H1 (cell line): ENCODE data around the gene HSF2. TPM values are rescaled to one million over a fixed set of nuclear protein-coding genes. Genes with fewer than 3 reads are reported as not detected.

Source experiments
- CTCF ChIA-PET: fragments of 300-600 bp; sonication (Branson Sonifier 250); formaldehyde crosslinking; loops from one replicate; lab custom pipeline; 2021; ENCODE audit not compliant: partially characterized antibody; lab: Charles Lee
- POLR2A ChIA-PET: fragments of 300-600 bp; sonication (Branson Sonifier 250); formaldehyde crosslinking; loops from one replicate; lab custom pipeline; 2021; ENCODE audit warnings: inconsistent platforms; ENCODE audit not compliant: partially characterized antibody; lab: Charles Lee
- DNase-seq, 2 experiments: peaks; one replicate each; pipeline versions ENCODE4 v3.0.0 to v3.0.0-alpha.2; 2010 to 2022; ENCODE audit warnings: low spot score in 2 of 2, low read depth in 1 of 2, mixed read lengths in 1 of 2
- FAIRE-seq: peaks from 2 replicates; lab custom pipeline; 2011; peaks lifted over from hg19 to GRCh38; lab: Jason Lieb, UNC
- H2AFZ ChIP-seq: 2 replicates; pipeline ENCODE4 v1.8.1; 2012; ENCODE audit warnings: low read length, inconsistent platforms
- H2AK5ac ChIP-seq: 2 replicates; pipeline ENCODE4 v1.6.1; 2013; ENCODE audit warnings: low read depth, low read length
- H2BK120ac ChIP-seq: replicated peaks from 2 replicates; pipeline ENCODE3; 2013; ENCODE audit warnings: low read depth, low read length, inconsistent platforms
- H2BK12ac ChIP-seq: 2 replicates; pipeline ENCODE4 v1.6.1; 2013; ENCODE audit warnings: low read depth, low read length
- H2BK15ac ChIP-seq: 2 replicates; pipeline ENCODE4 v1.6.1; 2013; ENCODE audit warnings: low read length
- H2BK20ac ChIP-seq: 2 replicates; pipeline ENCODE4 v1.6.1; 2013; ENCODE audit warnings: low read length
- H2BK5ac ChIP-seq: 2 replicates; pipeline ENCODE4 v1.6.1; 2013; ENCODE audit warnings: low read depth, low read length
- H3K14ac ChIP-seq: 2 replicates; pipeline ENCODE4 v1.6.1; 2013; ENCODE audit warnings: inconsistent platforms; ENCODE audit not compliant: insufficient read length
- H3K18ac ChIP-seq: 2 replicates; pipeline ENCODE4 v1.6.1; 2013; ENCODE audit warnings: low read length; ENCODE audit errors: extremely low read depth
- H3K23ac ChIP-seq: 2 replicates; pipeline ENCODE4 v1.6.1; 2013; ENCODE audit warnings: inconsistent platforms; ENCODE audit not compliant: insufficient read length
- H3K23me2 ChIP-seq: 2 replicates; pipeline ENCODE4 v1.6.1; 2013; ENCODE audit warnings: low read depth, low read length
- H3K27ac ChIP-seq: 2 replicates; pipeline ENCODE4 v1.6.1; 2011; ENCODE audit warnings: low read depth, low read length, inconsistent platforms
- H3K27me3 ChIP-seq, 4 experiments: replicated peaks in 1 of 4; 1 replicate in 1 of 4; 2 replicates in 3 of 4; pipeline versions ENCODE4 v1.6.1 to v1.8.1; 2011 to 2013; ENCODE audit warnings: low read length in 3 of 4, mild to moderate bottlenecking in 3 of 4, inconsistent platforms in 2 of 4, mixed read lengths in 2 of 4, moderate library complexity in 1 of 4; ENCODE audit not compliant: control insufficient read depth in 3 of 4, insufficient read depth in 3 of 4; ENCODE audit errors: extremely low read depth in 1 of 4
- H3K36me3 ChIP-seq, 4 experiments: 2 replicates each; pipeline versions ENCODE4 v1.6.1 to v1.8.1; 2011 to 2013; ENCODE audit warnings: mild to moderate bottlenecking in 4 of 4, low read length in 3 of 4, moderate library complexity in 2 of 4, control low read depth in 1 of 4, inconsistent platforms in 1 of 4; ENCODE audit not compliant: insufficient read depth in 4 of 4, control insufficient read depth in 2 of 4
- H3K4ac ChIP-seq: replicated peaks from 2 replicates; pipeline ENCODE3; 2013; ENCODE audit warnings: low read length, low read depth, mixed read lengths, inconsistent platforms; ENCODE audit not compliant: insufficient read length
- H3K4me1 ChIP-seq, 4 experiments: replicated peaks in 1 of 4; 1 replicate in 1 of 4; 2 replicates in 3 of 4; pipeline versions ENCODE4 v1.6.1 to v1.8.1; 2011 to 2013; ENCODE audit warnings: low read length in 3 of 4, inconsistent platforms in 2 of 4, mixed read lengths in 1 of 4; ENCODE audit not compliant: insufficient read depth in 4 of 4, control insufficient read depth in 3 of 4
- H3K4me2 ChIP-seq, 2 experiments: 2 replicates each; pipeline versions ENCODE4 v1.6.1 to v1.8.1; 2011 to 2013; ENCODE audit warnings: low read depth in 2 of 2, low read length in 2 of 2, control low read depth in 1 of 2, inconsistent platforms in 1 of 2, mild to moderate bottlenecking in 1 of 2; ENCODE audit not compliant: insufficient read depth in 1 of 2
- H3K4me3 ChIP-seq, 4 experiments: fragments of 200-600, 300-600 bp in 1 of 4; sonication (generic), shearing (Covaris generic), sonication (Bioruptor Twin) in 1 of 4; 2 replicates each; pipeline versions ENCODE4 v1.5.1 to v1.8.1; 2011 to 2016; ENCODE audit warnings: low read length in 4 of 4, low read depth in 3 of 4, control low read depth in 2 of 4, inconsistent platforms in 2 of 4, mild to moderate bottlenecking in 2 of 4, mixed read lengths in 1 of 4, moderate library complexity in 1 of 4; ENCODE audit not compliant: insufficient read depth in 2 of 4; ENCODE audit errors: extremely low read depth in 1 of 4
- H3K56ac ChIP-seq: replicated peaks from 2 replicates; pipeline ENCODE3; 2013; ENCODE audit warnings: low read depth, mild to moderate bottlenecking, mixed read lengths, low read length, inconsistent platforms; ENCODE audit not compliant: insufficient read length
- H3K79me1 ChIP-seq: 2 replicates; pipeline ENCODE4 v1.6.1; 2013; ENCODE audit warnings: low read depth, low read length, control low read depth
- H3K79me2 ChIP-seq, 2 experiments: 2 replicates each; pipeline versions ENCODE4 v1.6.1 to v1.8.1; 2012 to 2013; ENCODE audit warnings: low read length in 2 of 2, mild to moderate bottlenecking in 2 of 2, inconsistent platforms in 1 of 2; ENCODE audit not compliant: insufficient read depth in 2 of 2, control insufficient read depth in 1 of 2
- H3K9ac ChIP-seq, 4 experiments: replicated peaks in 1 of 4; 1 replicate in 1 of 4; 2 replicates in 3 of 4; pipeline versions ENCODE4 v1.6.1 to v1.8.1; 2011 to 2013; ENCODE audit warnings: low read depth in 3 of 4, low read length in 3 of 4, control low read depth in 2 of 4, mild to moderate bottlenecking in 2 of 4, moderate library complexity in 2 of 4, inconsistent platforms in 1 of 4; ENCODE audit errors: extremely low read depth in 1 of 4
- H3K9me3 ChIP-seq, 2 experiments: 2 replicates each; pipeline versions ENCODE4 v1.6.1 to v1.8.1; 2012 to 2013; ENCODE audit warnings: mild to moderate bottlenecking in 2 of 2, moderate library complexity in 2 of 2, control low read depth in 1 of 2, inconsistent platforms in 1 of 2, low read depth in 1 of 2, low read length in 1 of 2, mixed read lengths in 1 of 2; ENCODE audit not compliant: insufficient read depth in 2 of 2
- H4K20me1 ChIP-seq, 2 experiments: replicated peaks in 1 of 2; 2 replicates each; pipeline versions ENCODE3 to v1.8.1; 2011 to 2013; ENCODE audit warnings: inconsistent platforms in 2 of 2, low read length in 2 of 2, mild to moderate bottlenecking in 1 of 2; ENCODE audit not compliant: insufficient read depth in 2 of 2, control insufficient read depth in 1 of 2
- H4K5ac ChIP-seq: 2 replicates; pipeline ENCODE4 v1.6.1; 2013; ENCODE audit warnings: low read length, low read depth, mixed read lengths, inconsistent platforms; ENCODE audit not compliant: insufficient read length
- H4K8ac ChIP-seq: 2 replicates; pipeline ENCODE4 v1.8.0; 2013; ENCODE audit warnings: mild to moderate bottlenecking, moderate library complexity, low read length, inconsistent platforms; ENCODE audit not compliant: insufficient read depth; ENCODE audit errors: extremely low read depth
- H4K91ac ChIP-seq: replicated peaks from 2 replicates; pipeline ENCODE3; 2013; ENCODE audit warnings: low read length, mixed read lengths, inconsistent platforms; ENCODE audit not compliant: insufficient read length
- PHF8 ChIP-seq: fragments of 200-600 bp; sonication (generic); conservative IDR thresholded peaks from 2 replicates; pipeline ENCODE4 v1.7.1; 2012; ENCODE audit warnings: low read depth, mild to moderate bottlenecking, inconsistent platforms, low read length, moderate library complexity
- POLR2AphosphoS5 ChIP-seq: IDR thresholded peaks from 2 replicates; pipeline ENCODE4 v1.6.1; 2011; ENCODE audit warnings: low read depth, low read length
- RAD21 ChIP-seq, 2 experiments: IDR thresholded peaks in 1 of 2; conservative IDR thresholded peaks in 1 of 2; 2 replicates each; pipeline ENCODE4 v1.6.1; 2011; ENCODE audit warnings: low read depth in 2 of 2, low read length in 2 of 2, improper control_type of control experiment in 1 of 2, inconsistent platforms in 1 of 2, mild to moderate bottlenecking in 1 of 2, moderate library complexity in 1 of 2
- SRF ChIP-seq: IDR thresholded peaks from 2 replicates; pipeline ENCODE4 v1.6.1; 2011; ENCODE audit warnings: mild to moderate bottlenecking, low read depth, low read length, moderate library complexity
- YY1 ChIP-seq: IDR thresholded peaks from 2 replicates; pipeline ENCODE4 v1.6.1; 2011; ENCODE audit warnings: low read depth, mild to moderate bottlenecking, low read length
- WGBS, 2 experiments: shearing (Covaris generic) in 1 of 2; methylation state at CpG; one replicate each; pipeline versions ENCODE4 v1.1.6 to v1.1.7; 2013 to 2015; ENCODE audit warnings: low lambda C conversion rate in 2 of 2, mixed read lengths in 2 of 2, inconsistent platforms in 1 of 2, low coverage in 1 of 2, missing lambda C conversion rate in 1 of 2; ENCODE audit not compliant: insufficient replicate concordance in 2 of 2, insufficient coverage in 1 of 2, insufficient read length in 1 of 2; ENCODE audit errors: extremely low coverage in 1 of 2, missing lambda C conversion rate in 1 of 2; 5-methylcytosine and 5-hydroxymethylcytosine counted together
- polyA plus RNA-seq, 7 experiments: library from polyadenylated mRNA; depleted of rRNA in 3 of 7; stranded (reverse) in 5 of 7; unstranded in 2 of 7; fragments of >200 nt in 5 of 7; fragments of 200-250 nt in 2 of 7; gene quantifications; 1 replicate in 5 of 7; 2 replicates in 1 of 7; 4 replicates in 1 of 7; pipeline versions ENCODE4 v1.2.1 to v1.2.3, GENCODE V29; 2011 to 2013; ENCODE audit warnings: missing spikeins in 2 of 7, mixed read lengths in 2 of 7
- total RNA-seq: library from RNA; stranded (reverse); fragmentation: NEBNext Ultra II Directional; extraction: Animal tissue kit (Norgen Biotek cat#: 25700); gene quantifications from 2 replicates; pipeline ENCODE4 v1.2.1, GENCODE V29; 2021

Gene HSF2
- total and polyA plus RNA-seq, 2 of the 8 experiments (the other 6 are each of a cell fraction or from before 2014, with no cell fraction given): 16.3 to 18.3 TPM

GRCh38 chr6:122482750-122483080, 83.3 kb downstream of the HSF2 start:
- no peak overlapping the region for H3K27ac ChIP-seq
- no peak overlapping the region for H3K14ac ChIP-seq
- H3K9ac ChIP-seq: no peak overlapping the region
- POLR2A ChIA-PET: interaction anchor here (0.6 to 2.8 kb wide), 13 partner anchors 9 to 1046 kb away, joined by 3 to 19 read pairs (median 3); partner anchors contain the start of genes PKIB and SERINC1
- H3K27me3 ChIP-seq: no peaks in the 10 kb centered on the region
- H2BK5ac ChIP-seq: no peak overlapping the region
- no peak for FAIRE-seq
- no peak overlapping the region for H4K8ac ChIP-seq
- H3K4me1 ChIP-seq: no peaks in the 10 kb centered on the region; a peak in 1 of 7 replicates
- H2BK20ac ChIP-seq: no peak overlapping the region
- H3K36me3 ChIP-seq: no peaks in the 10 kb centered on the region; a peak in 1 of 8 replicates
- H2AFZ ChIP-seq: no peak overlapping the region
- H3K23me2 ChIP-seq: no peaks in the 10 kb centered on the region
- H3K56ac ChIP-seq: no peak overlapping the region
- no peak overlapping the region for H3K23ac ChIP-seq
- H2BK12ac ChIP-seq: no peak overlapping the region
- no peak overlapping the region for H2BK15ac ChIP-seq
- WGBS, 2 experiments: 74% methylated on average over 7 of the region's 7 CpGs; no CpG with 5 or more reads in 1 of the 2 experiments
- no peak overlapping the region for H4K5ac ChIP-seq
- peaks cover 3 to 47% of the 10 kb centered on the region in 2 experiments; a peak in 3 of 4 replicates for H3K79me2 ChIP-seq
- peaks cover 0 to 3% of the 10 kb centered on the region in 2 experiments for H4K20me1 ChIP-seq
- no peak overlapping the region for H4K91ac ChIP-seq
- H2AK5ac ChIP-seq: no peak overlapping the region
- no peak overlapping the region for H3K4ac ChIP-seq
- H3K4me2 ChIP-seq: peak overlapping the region; percentile 21 to 75; a peak in 3 of 4 replicates
- peak overlapping the region in 2 of 4 experiments; percentile 55 to 91; a peak in 4 of 8 replicates for H3K4me3 ChIP-seq
- no peaks in the 10 kb centered on the region for H3K9me3 ChIP-seq
- CTCF ChIA-PET: interaction anchor here (0.6 to 4.0 kb wide), 6 partner anchors 9 to 299 kb away, joined by 3 to 25 read pairs (median 4); no protein-coding TSS in a partner anchor
- no peak for TF ChIP-seq SRF
- no peak for TF ChIP-seq PHF8
- TF ChIP-seq POLR2AphosphoS5: no peak
- TF ChIP-seq YY1: no peak
- no peak for TF ChIP-seq RAD21 (IDR thresholded peaks at IDR 0.05 in 1 of 2, conservative IDR thresholded peaks at IDR 0.05 in 1 of 2; ENCODE audit: low read depth in 2 of 2, low read length in 2 of 2)
- TF ChIP-seq, all 59 proteins: peak for 0
- Histone ChIP-seq H2BK120ac (no peak overlapping the region), H3K79me1 (no peaks in the 10 kb centered on the region), H3K18ac (no peak overlapping the region)
- no peak for DNase-seq
